NCI-H1694 (cell line): Measurements from ENCODE around the gene PSMD14.

Experiments used
- DNase-seq: peaks from one replicate; lab custom pipeline; 2025; lab: John Stamatoyannopoulos, UW

PSMD14 gene

GRCh38 chr2:161418715-161419637 lies 110.8 kb downstream of the PSMD14 start:
- DNase-seq: no peak

- no peak for DNase-seq
Measured at GRCh38 chr2:161419638-161420190, 111.5 kb downstream of the PSMD14 start.

GRCh38 chr2:161420406-161421074 lies 112.3 kb downstream of the PSMD14 start:
- no peak for DNase-seq

- DNase-seq: no peak
Measured at GRCh38 chr2:161421686-161422085, 113.5 kb downstream of the PSMD14 start.

- no peak for DNase-seq
Measured at GRCh38 chr2:161422816-161423403, 114.7 kb downstream of the PSMD14 start.

GRCh38 chr2:161423421-161424393 lies 115.5 kb downstream of the PSMD14 start:
- no peak for DNase-seq

- no peak for DNase-seq
Measured at GRCh38 chr2:161424394-161424769, 116.2 kb downstream of the PSMD14 start.

- no peak for DNase-seq
Measured at GRCh38 chr2:161424891-161425727, 116.9 kb downstream of the PSMD14 start.

GRCh38 chr2:161425728-161426454 lies 117.7 kb downstream of the PSMD14 start:
- no peak for DNase-seq

GRCh38 chr2:161426455-161426921 lies 118.3 kb downstream of the PSMD14 start:
- no peak for DNase-seq

GRCh38 chr2:161426922-161427663 lies 118.9 kb downstream of the PSMD14 start:
- DNase-seq: no peak

- no peak for DNase-seq
Measured at GRCh38 chr2:161427664-161428587, 119.7 kb downstream of the PSMD14 start.

- no peak for DNase-seq
Measured at GRCh38 chr2:161430386-161430785, 122.2 kb downstream of the PSMD14 start.

- DNase-seq: no peak
Measured at GRCh38 chr2:161432107-161432506, 123.9 kb downstream of the PSMD14 start.

GRCh38 chr2:161434118-161434517 lies 125.9 kb downstream of the PSMD14 start:
- no peak for DNase-seq

GRCh38 chr2:161436411-161436810 lies 128.2 kb downstream of the PSMD14 start:
- DNase-seq: no peak

- no peak for DNase-seq
Measured at GRCh38 chr2:161438598-161438997, 130.4 kb downstream of the PSMD14 start.

GRCh38 chr2:161445097-161445496 lies 136.9 kb downstream of the PSMD14 start:
- DNase-seq: no peak
